ENCODE data around the gene NPAS3. TPM values are rescaled to one million over a fixed set of nuclear protein-coding genes. Genes with fewer than 3 reads are reported as not detected.

NPAS3 gene
- total RNA-seq, 1 experiment from 2014 or later = not detected

GRCh38 chr14:33545696-33546095, 607.0 kb downstream of the NPAS3 start:
- no peak for ATAC-seq
- Histone ChIP-seq H3K4me1 (ENCODE audit: control insufficient read depth in 1 of 2, insufficient read depth in 2 of 2, low read length in 2 of 2) (no peaks in the 10 kb centered on the region), H3K4me2 (ENCODE audit: low read length) (no peak overlapping the region), H3K9me3 (ENCODE audit: control insufficient read depth in 1 of 2, insufficient read depth in 1 of 2, low read depth in 1 of 2, low read length in 2 of 2) (0 out of 4 replicates have a peak, but pooled peaks cover 0 to 5% of the 10 kb centered on the region in 2 experiments), H3K27me3 (ENCODE audit: insufficient read depth, low read length) (no peaks in the 10 kb centered on the region; the same call in 1 of the 2 replicates), H3K9me2 (ENCODE audit: insufficient read depth) (no peaks in the 10 kb centered on the region), H3K79me2 (ENCODE audit: insufficient read depth, low read length) (no peaks in the 10 kb centered on the region), H2AFZ (ENCODE audit: low read depth, low read length, poor library complexity, severe bottlenecking) (no peak overlapping the region), H3K27ac (ENCODE audit: low read depth, low read length) (no peak overlapping the region), H3K36me3 (ENCODE audit: control insufficient read depth in 1 of 2, insufficient read depth in 2 of 2, low read length in 2 of 2) (no peaks in the 10 kb centered on the region), H3K4me3 (replicated peaks in 1 of 2; ENCODE audit: low read depth in 1 of 2, low read length in 2 of 2) (no peak overlapping the region), H4K20me1 (ENCODE audit: insufficient read depth) (no peaks in the 10 kb centered on the region), H3K9ac (ENCODE audit: low read length) (no peak overlapping the region)
- ChIA-PET CTCF (no interaction called here), POLR2A (no interaction called here), RAD21 (ENCODE audit: low non-redundant PET in 1 of 2, low total read pairs in 2 of 2, uncharacterized antibody in 2 of 2, unreplicated experiment in 2 of 2) (no interaction called here)
- DNase-seq (ENCODE audit: low read depth, low spot score) = no peak
- TF ChIP-seq ELF1 (IDR thresholded peaks at IDR 0.05; ENCODE audit: borderline replicate concordance, low read depth) (no peak), SRF (IDR thresholded peaks at IDR 0.05; ENCODE audit: low read depth) (no peak), SP1 (IDR thresholded peaks at IDR 0.05; ENCODE audit: low read depth) (no peak), POLR2AphosphoS5 (IDR thresholded peaks at IDR 0.05; ENCODE audit: low read depth, low read length) (no peak), SIN3A (IDR thresholded peaks at IDR 0.05; ENCODE audit: low read depth) (no peak), EZH2phosphoT487 (IDR thresholded peaks at IDR 0.05; ENCODE audit: borderline replicate concordance) (no peak), TCF7L2 (IDR thresholded peaks at IDR 0.05; ENCODE audit: borderline replicate concordance, extremely low read depth, insufficient read depth, insufficient read length) (no peak), ZFX (IDR thresholded peaks at IDR 0.05) (no peak), EZH2 (IDR thresholded peaks at IDR 0.05) (no peak), EGR1 (IDR thresholded peaks at IDR 0.05; ENCODE audit: low read depth) (no peak), ZBTB33 (IDR thresholded peaks at IDR 0.05; ENCODE audit: extremely low read depth, insufficient replicate concordance, low read length) (no peak), CEBPB (IDR thresholded peaks at IDR 0.05; ENCODE audit: low read depth) (no peak), POLR2A (IDR thresholded peaks at IDR 0.05; ENCODE audit: borderline replicate concordance, extremely low read depth, insufficient read depth, insufficient read length) (no peak), YY1 (IDR thresholded peaks at IDR 0.05; ENCODE audit: extremely low read depth, insufficient replicate concordance, low read depth, low read length) (no peak), FOSL1 (IDR thresholded peaks at IDR 0.05; ENCODE audit: low read depth) (no peak), RAD21 (IDR thresholded peaks at IDR 0.05; ENCODE audit: low read depth) (no peak), ZNF274 (IDR thresholded peaks at IDR 0.05; ENCODE audit: low read depth, low read length) (no peak), JUND (IDR thresholded peaks at IDR 0.05) (no peak)
- TF ChIP-seq, protein P1, sequence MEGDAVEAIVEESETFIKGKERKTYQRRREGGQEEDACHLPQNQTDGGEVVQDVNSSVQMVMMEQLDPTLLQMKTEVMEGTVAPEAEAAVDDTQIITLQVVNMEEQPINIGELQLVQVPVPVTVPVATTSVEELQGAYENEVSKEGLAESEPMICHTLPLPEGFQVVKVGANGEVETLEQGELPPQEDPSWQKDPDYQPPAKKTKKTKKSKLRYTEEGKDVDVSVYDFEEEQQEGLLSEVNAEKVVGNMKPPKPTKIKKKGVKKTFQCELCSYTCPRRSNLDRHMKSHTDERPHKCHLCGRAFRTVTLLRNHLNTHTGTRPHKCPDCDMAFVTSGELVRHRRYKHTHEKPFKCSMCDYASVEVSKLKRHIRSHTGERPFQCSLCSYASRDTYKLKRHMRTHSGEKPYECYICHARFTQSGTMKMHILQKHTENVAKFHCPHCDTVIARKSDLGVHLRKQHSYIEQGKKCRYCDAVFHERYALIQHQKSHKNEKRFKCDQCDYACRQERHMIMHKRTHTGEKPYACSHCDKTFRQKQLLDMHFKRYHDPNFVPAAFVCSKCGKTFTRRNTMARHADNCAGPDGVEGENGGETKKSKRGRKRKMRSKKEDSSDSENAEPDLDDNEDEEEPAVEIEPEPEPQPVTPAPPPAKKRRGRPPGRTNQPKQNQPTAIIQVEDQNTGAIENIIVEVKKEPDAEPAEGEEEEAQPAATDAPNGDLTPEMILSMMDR (IDR thresholded peaks at IDR 0.05 in 2 of 3, conservative IDR thresholded peaks at IDR 0.05 in 1 of 3; ENCODE audit: borderline replicate concordance in 1 of 3, insufficient read depth in 1 of 3, low read depth in 2 of 3, low read length in 2 of 3) = no peak
- TF ChIP-seq, protein P2, sequence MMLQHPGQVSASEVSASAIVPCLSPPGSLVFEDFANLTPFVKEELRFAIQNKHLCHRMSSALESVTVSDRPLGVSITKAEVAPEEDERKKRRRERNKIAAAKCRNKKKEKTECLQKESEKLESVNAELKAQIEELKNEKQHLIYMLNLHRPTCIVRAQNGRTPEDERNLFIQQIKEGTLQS (IDR thresholded peaks at IDR 0.05) = no peak
- intact Hi-C loops (cut with micrococcal nuclease) = loop anchor here (2.0 kb wide), 1 partner anchor 41 kb away; no protein-coding TSS in a partner anchor
- BruUV-seq (replicated peaks) = no TSS peak
